Activated naive CD8-positive, alpha-beta T cell treated with anti-CD3 and anti-CD28 coated beads, Interleukin-2, amount 50 U/mL, for 16 hours (primary cell): Measurements from ENCODE around the gene MYO1B.

ENCODE experiments used
- DNase-seq: peaks from one replicate; pipeline ENCODE4 v3.0.0-alpha.2; 2020; ENCODE audit warnings: low read depth, low spot score

MYO1B gene

DNA sequence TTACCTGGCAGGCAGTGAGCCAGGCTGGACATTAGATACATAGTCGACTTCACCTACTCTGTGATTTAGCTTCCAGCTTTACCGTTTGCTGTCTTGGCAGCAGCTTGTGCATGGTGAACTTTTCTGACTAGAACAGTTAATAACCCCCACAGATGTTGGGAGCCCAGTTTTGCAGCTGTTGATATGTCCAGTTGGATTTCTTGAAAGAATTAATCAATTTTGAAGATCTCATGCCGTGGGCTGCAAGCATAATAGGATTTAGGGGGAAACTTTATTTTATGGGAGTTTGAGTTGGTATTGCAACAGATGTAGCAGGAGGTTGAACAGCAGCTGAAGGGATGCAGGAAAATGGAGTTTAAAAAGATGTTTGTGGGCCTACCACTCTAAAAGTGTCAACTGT lies 13.8 kb downstream of the MYO1B start:
- no peak for DNase-seq

DNA sequence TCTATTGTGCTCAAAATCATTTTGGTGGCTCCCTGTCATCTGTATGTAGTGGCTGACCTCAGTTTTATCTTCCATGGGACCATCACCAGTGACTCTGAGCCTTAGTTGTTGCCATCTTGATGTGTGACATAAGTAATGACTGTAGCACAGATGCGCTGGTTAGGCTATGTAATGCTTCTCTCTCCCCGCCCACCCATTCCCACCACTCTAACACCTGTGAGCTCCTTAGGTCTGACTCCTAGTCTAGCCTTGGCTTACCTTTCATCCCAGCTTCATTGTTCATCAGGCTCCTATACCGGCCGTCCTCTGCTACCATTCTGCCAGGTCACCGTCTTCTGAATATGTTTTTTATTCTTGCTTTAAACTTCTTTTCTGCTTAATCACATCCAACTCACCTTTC lies 17.2 kb downstream of the MYO1B start:
- no peak for DNase-seq

DNA sequence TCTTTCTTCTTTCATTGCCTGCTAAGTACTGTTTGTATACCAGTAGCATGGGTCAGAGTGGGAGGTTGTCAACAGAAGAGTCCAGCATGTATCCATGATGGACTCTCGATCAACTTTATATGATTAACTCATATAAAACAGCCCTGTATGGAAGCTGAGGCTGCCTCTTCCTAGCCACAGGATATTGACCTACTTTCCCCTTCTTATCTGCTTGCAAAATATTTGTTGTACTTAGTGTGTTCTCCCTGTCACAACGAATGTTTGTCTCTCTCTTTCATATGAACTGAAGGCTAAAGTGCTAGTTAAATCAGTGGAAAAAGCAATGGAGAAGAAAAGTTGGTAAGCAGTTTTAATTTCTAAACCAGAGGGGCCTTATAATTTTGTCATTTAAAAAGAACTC lies 17.8 kb downstream of the MYO1B start:
- DNase-seq: no peak

DNA sequence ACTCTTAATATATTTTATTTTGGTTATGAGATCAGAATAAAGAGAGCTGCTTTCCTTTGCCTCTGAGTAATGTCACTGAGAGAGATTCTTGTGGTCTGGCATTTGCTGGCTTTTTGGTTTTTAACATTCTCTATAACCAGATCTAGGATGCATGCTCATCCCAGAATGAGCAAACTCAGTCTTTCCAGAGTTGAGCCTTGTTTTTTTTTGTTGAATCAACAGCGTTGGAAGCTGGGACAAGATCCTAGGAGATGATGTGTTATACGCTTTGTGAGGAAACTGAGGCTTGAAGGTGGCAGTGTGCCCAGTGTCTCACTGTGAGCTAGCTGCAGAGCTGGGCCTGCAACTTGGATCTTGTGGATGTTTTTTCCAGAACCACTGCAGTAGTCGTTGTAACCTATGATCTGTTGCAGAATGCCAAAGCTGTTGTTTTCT lies 19.5 kb downstream of the MYO1B start:
- DNase-seq: no peak

DNA sequence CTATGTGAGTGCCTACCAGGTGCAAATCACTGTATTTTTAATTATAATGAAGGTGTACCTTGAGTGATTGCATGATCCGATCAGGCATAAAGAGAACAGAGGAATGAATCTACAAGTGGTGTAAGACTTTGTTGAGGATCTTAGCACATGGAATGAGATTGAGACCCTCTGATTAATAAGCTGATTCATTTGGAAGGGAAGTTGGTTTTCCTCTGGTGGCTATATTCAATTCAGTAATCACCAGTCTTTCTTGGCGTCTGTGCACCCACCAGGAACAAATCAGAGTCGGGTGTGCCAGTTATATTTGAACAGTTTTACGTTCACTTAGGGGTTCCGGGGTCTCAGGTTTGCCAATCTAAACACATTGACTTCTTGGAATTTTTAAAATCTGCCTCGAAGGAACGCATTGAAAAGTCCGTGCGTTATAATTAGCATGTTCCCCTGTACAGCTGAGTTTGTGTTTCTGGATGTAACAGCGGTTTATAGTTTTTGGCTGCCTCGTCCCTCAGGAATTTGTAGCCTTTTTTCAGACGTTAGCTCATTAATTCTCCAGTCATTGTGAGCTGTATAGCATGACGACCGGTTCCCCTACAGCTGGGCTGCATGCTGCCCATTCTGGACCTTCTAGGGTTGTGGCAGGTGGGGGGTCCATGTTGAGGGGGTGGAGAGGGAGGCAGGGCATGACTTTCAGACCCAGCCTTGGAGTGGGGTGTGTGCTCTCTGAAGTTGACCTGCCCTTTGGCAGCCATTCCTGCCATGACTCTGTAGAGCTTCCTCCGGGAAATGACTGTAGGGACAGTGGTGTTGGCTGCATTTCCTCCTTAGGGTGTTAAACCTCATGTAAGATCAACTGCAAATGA lies 20.3 kb downstream of the MYO1B start:
- no peak for DNase-seq

DNA sequence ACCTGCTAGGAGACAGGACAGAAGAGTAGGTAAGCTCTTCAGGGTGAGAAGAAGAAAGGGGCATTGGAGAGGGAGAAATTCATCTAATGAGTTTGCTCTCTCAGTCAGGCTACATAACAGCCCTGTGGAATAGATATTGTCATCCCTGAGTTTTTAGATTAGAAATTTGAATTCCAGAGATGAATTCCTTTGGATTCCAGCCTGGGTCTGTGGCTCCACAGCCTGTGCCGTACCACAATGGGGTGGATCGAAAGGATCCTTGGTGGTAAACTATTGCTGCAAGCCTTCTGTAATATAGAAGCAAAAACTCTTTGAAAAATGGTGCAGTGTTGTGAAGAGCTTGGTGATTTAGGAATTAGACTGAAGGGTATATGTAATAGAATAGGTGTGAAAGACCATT lies 21.0 kb downstream of the MYO1B start:
- DNase-seq: no peak

DNA sequence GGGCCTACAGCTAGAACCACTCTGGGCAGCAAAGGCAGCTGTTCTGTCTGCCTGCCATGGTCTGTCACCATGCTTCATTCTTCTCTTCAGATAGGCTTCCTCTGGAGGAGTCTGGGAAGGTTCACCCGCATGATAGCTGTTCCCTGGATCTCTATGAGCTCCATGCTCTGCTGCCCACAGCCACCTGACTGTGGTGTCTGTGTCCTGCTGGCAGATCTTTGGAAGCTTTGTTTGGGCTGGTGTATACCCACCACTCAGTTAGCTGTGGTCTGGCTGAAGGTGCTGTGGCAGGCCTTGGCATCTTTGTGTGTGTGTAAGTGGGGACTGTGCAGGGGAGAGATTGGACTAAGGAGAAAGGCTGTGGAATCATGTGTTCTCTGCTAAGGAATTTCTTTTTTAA lies 23.4 kb downstream of the MYO1B start:
- no peak for DNase-seq

DNA sequence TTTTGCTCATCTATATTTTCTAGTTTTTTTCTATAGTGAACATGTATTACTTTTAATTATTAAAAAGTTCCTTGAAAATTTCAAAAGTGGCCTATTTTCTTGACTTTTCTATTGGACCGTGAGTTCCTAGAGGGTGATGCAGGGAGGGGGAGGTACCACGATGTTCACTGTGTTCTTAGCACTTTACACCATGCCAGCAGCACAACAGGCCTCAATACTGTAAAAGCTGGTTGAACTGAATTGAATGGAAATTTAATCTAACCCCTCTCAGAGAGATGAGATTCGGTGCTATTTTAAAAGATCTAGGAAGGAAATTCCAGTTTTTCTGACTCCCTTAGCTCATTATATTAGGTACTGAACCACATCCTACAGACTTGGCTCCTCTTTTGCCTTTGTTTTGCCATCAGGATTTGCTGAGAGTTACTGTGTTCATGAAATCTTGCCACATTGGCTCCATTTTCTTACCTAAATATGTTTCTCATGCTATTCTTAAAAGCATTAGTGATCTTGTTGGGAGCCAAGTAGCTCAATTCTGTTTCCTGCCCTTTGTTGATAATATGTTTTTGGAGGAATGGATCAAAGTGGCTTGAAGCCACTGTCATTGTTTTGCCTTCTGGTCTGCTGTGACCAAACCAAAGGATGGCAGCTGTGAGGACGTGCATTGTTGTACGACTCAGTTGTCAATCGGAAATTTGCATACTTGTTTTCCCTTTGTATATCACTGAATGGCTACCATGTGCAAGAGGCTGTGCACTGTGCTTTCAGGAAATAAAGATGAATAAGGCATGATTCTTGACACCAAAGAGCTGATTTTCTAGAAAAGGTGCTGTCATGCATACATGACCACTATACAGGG lies 25.3 kb downstream of the MYO1B start:
- no peak for DNase-seq

DNA sequence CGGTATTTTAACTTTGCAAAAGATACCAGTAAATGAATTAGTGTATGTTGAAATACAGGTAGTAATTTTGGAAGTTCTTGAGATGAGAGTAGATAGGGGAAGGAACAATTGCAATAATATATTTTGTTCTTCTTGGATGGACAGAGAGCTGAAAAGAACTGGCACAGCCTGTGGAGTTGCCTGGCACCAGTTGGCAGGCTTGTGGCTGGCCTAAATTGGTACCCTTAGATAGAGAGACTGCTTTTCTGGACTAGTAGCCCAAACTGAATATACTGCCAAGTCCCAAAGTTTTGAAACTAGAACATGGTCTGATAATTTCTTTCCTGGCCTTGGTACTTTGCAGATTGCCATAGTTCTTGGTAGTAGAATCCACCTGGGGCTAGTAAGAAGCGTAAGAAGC lies 26.9 kb downstream of the MYO1B start:
- no peak for DNase-seq

DNA sequence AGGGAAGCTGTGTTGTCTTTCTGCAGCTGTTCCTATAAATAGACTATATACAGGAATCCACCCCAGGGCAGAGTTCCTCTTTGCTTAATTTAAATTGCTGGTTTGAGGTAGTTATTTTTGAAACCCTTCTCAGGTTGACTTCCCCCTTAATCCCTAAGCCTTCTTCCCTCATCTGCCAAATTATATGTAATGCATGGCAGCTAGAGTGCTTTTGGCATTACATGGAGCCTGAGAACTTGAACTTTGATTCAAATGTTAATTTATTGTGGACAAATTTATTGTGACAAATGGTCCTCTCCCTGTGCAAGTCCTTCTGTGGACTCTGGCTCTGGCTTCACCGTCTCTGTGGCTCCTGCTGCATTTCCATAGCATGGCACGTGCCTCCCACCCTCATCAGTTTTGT lies 29.2 kb downstream of the MYO1B start:
- DNase-seq: no peak

DNA sequence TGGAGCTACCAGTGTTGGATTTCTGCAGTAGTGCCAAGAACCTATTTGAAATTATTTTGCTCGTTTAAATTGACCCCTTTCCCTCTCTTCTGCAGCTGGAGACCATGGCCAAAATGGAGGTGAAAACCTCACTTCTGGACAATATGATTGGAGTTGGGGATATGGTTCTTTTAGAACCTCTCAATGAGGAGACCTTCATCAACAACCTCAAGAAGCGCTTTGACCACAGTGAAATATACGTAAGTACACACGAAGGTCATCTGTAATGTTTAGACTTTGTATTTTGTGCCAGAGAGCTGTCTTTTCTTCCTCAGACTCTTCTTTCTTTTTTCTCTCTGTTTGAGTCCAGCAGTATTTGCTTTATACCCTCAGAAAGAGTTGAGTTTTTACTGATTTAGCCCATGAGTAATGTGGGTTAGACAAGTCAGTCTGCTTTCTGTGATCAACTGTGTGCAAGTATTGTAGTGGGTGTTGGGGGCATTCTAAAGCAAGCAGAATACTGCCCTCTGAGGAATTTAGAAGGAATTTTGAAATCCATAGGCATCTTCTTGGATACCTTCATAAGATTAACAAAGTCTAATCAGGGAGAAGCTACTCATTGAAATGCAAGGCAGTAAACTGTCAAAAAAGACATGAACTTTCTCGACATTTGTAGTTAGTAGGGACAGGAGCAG lies 31.7 kb downstream of the MYO1B start:
- no peak for DNase-seq

DNA sequence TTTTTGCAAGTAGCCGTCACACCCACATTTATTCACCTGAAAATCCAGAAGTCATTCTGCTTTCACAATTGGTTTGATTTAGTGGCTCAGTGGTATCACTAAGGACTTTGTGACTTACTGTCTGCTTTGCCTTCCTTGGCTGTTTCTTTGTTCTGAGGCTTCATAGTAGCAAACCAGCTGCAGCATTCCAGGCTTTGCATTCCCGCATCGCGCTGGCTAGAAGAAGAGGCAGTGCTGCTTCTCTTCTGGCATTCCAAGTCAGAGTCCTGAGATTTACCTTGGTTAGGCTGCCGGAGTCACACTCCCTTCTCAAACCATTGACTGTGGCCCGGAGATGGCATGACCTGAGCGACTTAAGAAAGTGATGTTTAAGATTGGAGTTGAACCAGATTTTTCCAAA lies 35.1 kb downstream of the MYO1B start:
- DNase-seq: no peak

DNA sequence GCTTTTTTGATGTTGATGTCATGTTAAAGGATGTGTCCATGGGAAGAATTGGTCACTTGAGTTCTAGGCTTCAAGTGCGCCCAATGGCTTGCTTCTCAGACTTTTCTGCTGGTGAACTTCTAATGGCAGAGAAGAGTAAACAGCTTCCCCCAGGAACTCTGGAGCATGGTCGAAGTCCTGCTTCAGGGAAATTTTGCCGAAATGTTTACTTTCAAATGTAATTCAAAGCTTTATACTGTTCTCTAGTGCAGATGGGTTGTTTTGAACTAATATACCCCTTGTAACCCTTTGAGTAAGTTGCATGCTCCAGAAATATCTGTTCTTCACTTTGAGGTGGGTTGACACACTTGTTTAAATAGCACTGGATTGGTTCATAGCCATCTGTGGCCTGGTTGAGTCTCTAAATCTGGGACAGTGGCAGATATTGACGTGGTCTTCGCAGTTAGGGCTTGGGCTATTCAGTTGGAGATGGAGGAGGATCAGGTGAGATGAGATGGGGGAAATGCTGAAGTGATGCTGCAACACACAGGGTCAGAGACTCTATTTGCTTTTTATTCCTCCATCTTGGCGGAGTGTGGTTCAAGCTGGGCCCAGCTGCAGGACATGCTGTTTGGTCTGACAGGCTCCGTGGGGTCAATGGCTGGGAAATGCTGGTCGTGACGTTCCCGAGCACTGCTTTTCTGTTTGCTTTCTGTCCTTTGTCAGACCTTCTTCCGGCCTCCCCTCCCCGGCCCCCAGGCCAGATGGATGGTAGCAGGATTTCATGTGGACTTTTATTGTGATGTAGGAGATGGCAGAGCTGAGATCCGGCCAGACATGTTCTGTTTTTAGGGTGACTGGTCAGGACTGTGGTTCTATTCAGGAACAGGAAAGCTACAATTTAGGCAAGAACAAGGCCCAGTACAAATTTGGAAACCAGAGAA lies 35.9 kb downstream of the MYO1B start:
- DNase-seq: no peak

DNA sequence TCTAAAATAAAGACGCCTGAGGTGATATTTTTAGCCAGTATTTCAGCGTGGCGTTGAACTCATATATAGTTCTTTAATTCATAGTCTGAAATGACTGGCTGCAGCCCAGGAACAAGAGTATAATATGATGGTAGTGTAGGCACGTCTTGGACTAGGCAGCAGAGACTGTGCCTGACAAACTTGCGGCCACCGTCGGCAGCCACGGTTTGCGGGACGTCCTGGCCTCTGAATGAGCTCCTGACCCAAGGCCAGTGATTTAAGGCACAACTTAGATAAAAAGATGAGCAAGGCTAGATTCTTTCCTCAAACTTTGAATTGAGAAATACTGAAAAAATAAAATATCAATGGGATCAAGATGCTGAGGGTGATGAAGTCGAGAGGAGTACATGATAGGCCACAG lies 40.0 kb downstream of the MYO1B start:
- no peak for DNase-seq

DNA sequence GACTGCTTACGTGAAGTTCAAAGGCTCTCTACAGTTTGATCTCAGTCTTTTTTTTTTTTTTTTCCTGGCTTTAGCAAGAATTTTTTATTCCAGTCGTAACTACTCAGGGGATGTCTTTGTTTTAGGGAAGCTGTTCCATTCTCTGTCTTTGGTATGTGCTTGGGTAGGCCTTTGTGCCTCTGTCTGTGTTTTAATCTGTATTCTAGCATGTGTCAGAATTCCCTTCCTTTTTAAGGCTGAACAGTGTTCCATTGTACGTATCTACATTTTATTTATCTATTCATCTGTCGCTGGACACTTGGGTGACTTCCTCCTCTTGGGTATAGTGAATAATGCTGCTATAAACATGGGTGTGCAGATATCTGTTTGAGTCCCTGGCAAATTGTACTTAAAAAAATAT lies 42.6 kb downstream of the MYO1B start:
- DNase-seq: no peak

DNA sequence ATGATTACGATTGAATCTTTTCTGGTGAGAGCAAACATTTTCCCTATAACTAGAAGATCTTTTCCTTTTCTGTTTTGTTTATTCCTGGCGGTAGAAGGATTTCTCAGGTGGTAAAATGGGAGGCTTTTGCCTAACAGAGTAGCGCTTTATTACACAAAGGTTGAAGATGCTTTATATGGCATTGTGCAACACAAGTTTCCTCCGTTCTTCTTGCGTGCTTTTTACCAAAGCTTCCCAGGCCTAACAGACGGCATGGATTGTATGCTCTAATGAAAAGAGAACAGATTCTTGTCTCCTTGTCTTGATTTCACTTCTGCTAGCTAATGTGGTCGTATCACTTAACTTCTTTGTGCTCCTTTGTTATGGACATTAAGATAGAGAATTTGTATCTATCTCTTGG lies 43.8 kb downstream of the MYO1B start:
- no peak for DNase-seq

DNA sequence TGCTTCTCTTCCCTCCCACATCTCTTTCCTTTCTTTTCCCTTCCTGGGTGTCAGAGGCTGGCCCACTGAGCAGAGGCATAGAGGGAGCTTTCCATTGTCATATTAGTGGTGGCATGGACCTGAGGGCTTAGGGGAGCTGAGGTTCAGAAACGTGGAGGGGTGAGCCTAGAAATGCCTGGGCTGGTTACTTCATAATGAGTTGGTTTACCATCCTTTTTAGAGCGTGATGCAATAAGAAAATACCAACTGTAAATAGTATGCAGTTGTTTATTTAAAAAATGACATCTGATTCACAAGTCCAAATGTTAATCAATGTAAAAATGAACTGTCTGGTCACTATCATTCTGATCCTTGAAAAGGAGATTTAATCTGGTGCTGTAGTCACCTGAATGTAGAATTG lies 46.3 kb downstream of the MYO1B start:
- no peak for DNase-seq

DNA sequence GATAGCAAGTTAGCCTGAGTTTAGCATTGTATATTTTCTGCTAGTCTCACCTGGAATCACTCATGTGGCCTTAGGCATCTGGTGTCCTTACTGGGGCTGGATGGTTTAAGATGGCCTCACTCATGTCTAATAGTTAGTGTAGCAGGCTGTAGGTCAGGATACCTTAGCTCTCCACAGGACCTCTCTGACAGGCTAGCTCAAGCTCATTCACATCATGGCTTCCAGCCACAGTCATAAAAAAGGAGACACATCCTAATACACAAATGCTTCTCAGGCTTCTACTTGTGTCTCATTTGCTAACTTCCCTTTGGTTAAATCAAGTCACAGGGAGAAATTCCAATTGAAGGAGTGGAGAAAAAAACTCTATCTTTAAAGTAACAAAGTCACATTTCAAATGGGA lies 47.7 kb downstream of the MYO1B start:
- DNase-seq: no peak

DNA sequence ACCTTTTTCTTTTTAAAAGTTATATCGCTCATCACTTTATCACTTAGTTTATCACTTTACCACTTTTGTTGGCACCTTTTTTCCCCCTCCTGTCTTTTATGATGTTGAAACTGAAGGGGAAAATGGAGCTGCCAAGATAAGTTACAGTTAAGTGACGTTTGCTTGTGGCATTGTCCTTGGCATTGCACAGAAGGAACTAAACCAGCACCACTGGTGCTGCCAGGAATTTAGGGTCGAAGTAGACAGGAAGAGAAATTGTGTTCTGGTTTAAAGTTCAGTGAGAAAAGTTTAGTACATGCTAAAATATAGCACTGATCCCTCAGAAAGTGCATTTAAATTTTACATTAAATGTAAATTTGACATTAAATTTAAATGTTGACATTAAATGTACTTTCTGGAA lies 49.9 kb downstream of the MYO1B start:
- no peak for DNase-seq

DNA sequence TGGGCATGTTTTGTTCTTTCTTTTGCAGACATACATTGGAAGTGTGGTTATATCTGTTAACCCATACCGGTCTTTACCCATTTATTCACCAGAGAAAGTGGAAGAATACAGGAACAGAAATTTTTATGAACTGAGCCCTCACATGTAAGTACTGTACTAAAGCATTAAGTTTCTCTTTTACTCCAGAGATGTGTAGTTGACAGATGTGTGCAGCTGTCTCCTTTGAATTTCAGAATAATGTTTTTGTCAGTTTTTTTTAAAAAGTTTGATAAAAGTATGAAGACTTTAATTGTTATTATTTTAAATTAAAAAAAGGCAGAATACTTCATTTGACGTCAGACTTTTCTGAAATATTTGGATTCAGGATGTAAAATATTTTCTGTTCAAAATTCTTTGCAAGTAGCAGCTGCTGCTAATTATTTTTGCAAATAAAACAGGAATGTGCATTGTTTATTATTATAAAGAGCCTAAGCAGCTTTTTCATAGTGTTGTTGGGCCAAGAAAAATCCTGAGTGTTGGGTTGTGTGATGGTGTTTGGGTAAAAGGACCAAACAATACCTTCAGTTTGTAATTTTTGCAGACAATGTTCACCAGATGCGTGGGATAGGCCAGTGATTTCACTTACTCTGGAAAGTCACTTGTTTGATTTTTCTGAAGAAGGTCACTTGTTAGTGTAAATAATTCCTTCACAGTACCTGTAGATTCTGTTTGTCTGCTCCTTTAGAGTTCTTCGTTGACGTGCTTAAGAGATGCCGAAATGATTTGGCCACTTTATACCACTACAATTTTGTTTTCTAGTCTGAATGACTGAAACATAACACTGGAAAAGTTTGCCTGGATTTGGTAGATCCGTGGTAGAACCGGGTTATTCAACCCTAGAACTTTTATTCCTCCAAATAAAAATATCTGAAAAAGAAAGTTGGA lies 51.1 kb downstream of the MYO1B start:
- no peak for DNase-seq
